Choroid plexus epithelial cell (primary cell): ENCODE results near the gene MAP4K5.
A peak's percentile ranks its signal among the peaks of the same experiment; 100 is the strongest.
"Not testable (repeated sequence)": the region's sequence is repeated elsewhere in the genome, so short reads cannot be mapped to it uniquely, and the experiment has no call there.

Experiments used
- DNase-seq: peaks from one replicate; pipeline ENCODE4 v3.0.0-alpha.2; 2010; ENCODE audit warnings: low read depth
- H3K4me3 ChIP-seq: 2 replicates; pipeline ENCODE4 v1.5.1; 2011; ENCODE audit warnings: low read depth, mild to moderate bottlenecking, control low read depth, low read length, moderate library complexity
- CTCF ChIP-seq: conservative IDR thresholded peaks from 2 replicates; pipeline ENCODE4 v1.5.1; 2011; ENCODE audit warnings: low read depth, mild to moderate bottlenecking, control low read depth, inconsistent platforms, low read length, moderate library complexity

Gene MAP4K5

DNA sequence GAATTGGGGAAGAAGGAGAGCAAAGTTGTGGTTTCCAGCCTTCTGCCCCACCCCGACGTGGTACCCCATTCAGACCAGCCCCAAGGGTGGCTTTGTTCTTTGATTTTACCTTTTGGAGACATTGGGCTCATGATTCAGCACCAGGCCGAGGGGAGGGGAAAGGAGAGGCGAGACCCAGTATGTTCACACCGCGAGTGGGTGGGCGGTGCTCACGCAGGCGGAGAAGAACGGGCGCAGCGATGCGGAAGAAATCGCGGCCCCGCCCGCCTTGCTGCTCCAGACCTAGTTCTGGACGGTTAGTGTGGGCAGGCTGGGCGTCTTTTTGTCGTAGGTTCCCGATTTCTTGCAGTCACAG is 28.5 kb upstream of the MAP4K5 start:
- peak overlapping the region; percentile 71 for H3K4me3 ChIP-seq
- DNase-seq, result peak; percentile 58
- TF ChIP-seq CTCF, result no peak

- no peak for TF ChIP-seq CTCF
- peak within 1 kb of the TSS; percentile 71 for H3K4me3 ChIP-seq
- DNase-seq, result peak; percentile 67
These were observed 27.9 kb upstream of the MAP4K5 start, which contains the start of gene ATL1 for GRCh38 chr14:50559990-50560930. ATL1 (plus strand) TSS chr14:50560145; CDS start chr14:50560266, 121 bp downstream.

GRCh38 chr14:50552796-50553195 is 20.4 kb upstream of the MAP4K5 start:
- DNase-seq, H3K4me3 ChIP-seq: not testable (repeated sequence)

- H3K4me3 ChIP-seq, result no peak overlapping the region
- no peak for TF ChIP-seq CTCF
- DNase-seq, result no peak
These were observed 19.5 kb upstream of the MAP4K5 start for GRCh38 chr14:50551877-50552276.

DNA sequence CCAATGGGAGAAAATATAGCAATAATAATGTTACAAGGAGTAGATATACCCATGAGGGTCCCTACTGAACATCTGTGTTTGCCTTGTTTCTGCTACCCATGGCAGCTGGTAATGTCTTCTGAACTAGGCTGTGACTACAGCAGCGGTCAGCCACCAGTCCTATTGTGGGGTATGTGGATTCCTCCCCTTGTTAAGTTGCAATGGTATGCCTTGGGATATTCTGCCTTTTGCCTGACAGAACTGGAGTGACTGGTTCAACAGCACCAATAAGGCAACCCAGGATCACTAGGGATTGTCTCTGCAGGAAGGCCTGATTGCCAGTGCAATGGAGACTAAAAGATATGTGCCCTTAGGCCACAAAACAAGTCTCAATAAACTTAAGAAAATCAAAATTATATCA is 17.9 kb upstream of the MAP4K5 start:
- TF ChIP-seq CTCF, result no peak
- no peak overlapping the region for H3K4me3 ChIP-seq
- DNase-seq, result no peak

DNA sequence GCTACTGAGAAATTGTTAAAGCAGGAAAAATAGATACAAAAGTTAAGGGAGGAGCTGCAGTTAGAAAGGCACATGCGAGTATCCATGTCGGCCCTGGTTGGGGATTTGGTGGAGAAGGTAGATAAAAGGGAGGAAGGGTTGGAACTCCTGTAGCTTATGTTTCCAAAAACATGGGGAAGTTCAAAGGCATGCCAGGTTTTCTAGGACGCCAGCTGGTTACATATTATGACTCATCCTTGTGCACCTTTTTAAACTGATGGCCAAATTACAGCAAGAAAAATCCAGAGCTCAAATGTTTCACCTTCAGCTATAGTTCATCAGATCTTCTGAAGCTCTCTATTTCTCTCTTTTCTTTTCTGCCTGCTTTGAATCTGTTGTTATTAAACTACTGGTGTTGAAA is 13.2 kb upstream of the MAP4K5 start:
- no peak for TF ChIP-seq CTCF
- DNase-seq, result peak; percentile 11
- H3K4me3 ChIP-seq, result no peak overlapping the region

DNA sequence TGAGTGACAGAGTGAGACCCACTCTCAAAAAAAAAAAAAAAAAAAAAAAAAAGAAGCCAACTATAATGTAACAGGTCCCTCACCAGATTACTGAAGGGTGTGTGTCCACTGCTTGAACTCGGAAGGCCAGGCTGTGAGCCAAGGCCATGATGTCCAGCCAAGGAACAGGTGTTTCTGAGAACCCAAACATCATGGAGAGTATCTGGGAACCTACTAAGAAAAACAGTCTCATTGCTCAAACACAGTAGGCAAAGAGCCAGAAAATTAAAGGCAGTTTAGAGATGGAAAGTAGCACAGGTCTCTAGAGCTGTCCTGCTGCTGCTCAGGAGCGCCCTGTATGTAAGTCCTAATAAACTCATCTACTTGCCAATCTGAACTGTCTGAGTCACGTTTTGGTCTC is 12.5 kb upstream of the MAP4K5 start:
- no peak for DNase-seq
- no peak for TF ChIP-seq CTCF
- no peak overlapping the region for H3K4me3 ChIP-seq
